H9 (cell line): ENCODE data around the gene NEDD4L. TPM values are rescaled to one million over a fixed set of nuclear protein-coding genes. Genes with fewer than 3 reads are reported as not detected.

Source experiments
- DNase-seq: peaks from one replicate; pipeline ENCODE4 v3.0.0-alpha.2; 2017
- H2AFZ ChIP-seq: one replicate; pipeline ENCODE4 v1.6.1; 2013; ENCODE audit warnings: mild to moderate bottlenecking, low read length, control low read depth, moderate library complexity
- H2AK5ac ChIP-seq: 2 replicates; pipeline ENCODE4 v1.6.1; 2013; ENCODE audit warnings: low read length, control low read depth, mixed read lengths; ENCODE audit not compliant: insufficient read length
- H2BK120ac ChIP-seq: one replicate; pipeline ENCODE4 v1.6.1; 2013; ENCODE audit warnings: low read depth, mild to moderate bottlenecking, low read length, control low read depth, inconsistent platforms; ENCODE audit not compliant: poor library complexity, severe bottlenecking
- H2BK12ac ChIP-seq: 2 replicates; pipeline ENCODE4 v1.6.1; 2013; ENCODE audit warnings: low read length, control low read depth, mixed read lengths, low read depth; ENCODE audit not compliant: insufficient read length
- H2BK15ac ChIP-seq: 2 replicates; pipeline ENCODE4 v1.6.1; 2013; ENCODE audit warnings: low read depth, low read length, control low read depth
- H2BK20ac ChIP-seq: one replicate; pipeline ENCODE4 v1.6.1; 2013; ENCODE audit warnings: low read depth, mild to moderate bottlenecking, low read length, control low read depth, inconsistent platforms; ENCODE audit not compliant: poor library complexity, severe bottlenecking
- H2BK5ac ChIP-seq: 2 replicates; pipeline ENCODE4 v1.6.1; 2013; ENCODE audit warnings: low read length, control low read depth, mixed read lengths; ENCODE audit not compliant: insufficient read length
- H3K14ac ChIP-seq: 2 replicates; pipeline ENCODE4 v1.6.1; 2013; ENCODE audit warnings: low read length, control low read depth; ENCODE audit not compliant: insufficient read depth
- H3K18ac ChIP-seq: 2 replicates; pipeline ENCODE4 v1.6.1; 2013; ENCODE audit warnings: low read depth, mild to moderate bottlenecking, mixed read lengths, low read length, control low read depth; ENCODE audit not compliant: insufficient read length
- H3K23ac ChIP-seq: 2 replicates; pipeline ENCODE4 v1.6.1; 2013; ENCODE audit warnings: low read length, control low read depth, mixed read lengths, low read depth; ENCODE audit not compliant: insufficient read length
- H3K23me2 ChIP-seq: 2 replicates; pipeline ENCODE4 v1.6.1; 2013; ENCODE audit warnings: low read depth, mild to moderate bottlenecking, mixed read lengths, low read length, control low read depth; ENCODE audit not compliant: insufficient read length, poor library complexity, severe bottlenecking
- H3K27ac ChIP-seq: 2 replicates; pipeline ENCODE4 v1.5.1; 2013; ENCODE audit warnings: low read length, control low read depth, mixed read lengths, low read depth; ENCODE audit not compliant: insufficient read length
- H3K27me3 ChIP-seq: 2 replicates; pipeline ENCODE4 v1.6.1; 2013; ENCODE audit warnings: low read length, control low read depth, inconsistent platforms; ENCODE audit not compliant: insufficient read depth
- H3K4ac ChIP-seq: 2 replicates; pipeline ENCODE4 v1.6.1; 2013; ENCODE audit warnings: low read depth, mild to moderate bottlenecking, control low read depth, inconsistent platforms, low read length, moderate library complexity
- H3K4me1 ChIP-seq: 2 replicates; pipeline ENCODE4 v1.6.1; 2013; ENCODE audit warnings: low read length, control low read depth, inconsistent platforms; ENCODE audit not compliant: insufficient read depth
- H3K4me2 ChIP-seq: 2 replicates; pipeline ENCODE4 v1.6.1; 2013; ENCODE audit warnings: low read length, control low read depth, mixed read lengths; ENCODE audit not compliant: insufficient read length, insufficient read depth
- H3K56ac ChIP-seq: 2 replicates; pipeline ENCODE4 v1.6.1; 2013; ENCODE audit warnings: low read depth, mild to moderate bottlenecking, mixed read lengths, low read length, control low read depth; ENCODE audit not compliant: insufficient read length
- H3K79me1 ChIP-seq: 2 replicates; pipeline ENCODE4 v1.6.1; 2013; ENCODE audit warnings: low read depth, mild to moderate bottlenecking, moderate library complexity, low read length, control low read depth, inconsistent platforms; ENCODE audit not compliant: insufficient read depth, poor library complexity, severe bottlenecking
- H3K79me2 ChIP-seq: 2 replicates; pipeline ENCODE4 v1.6.1; 2013; ENCODE audit warnings: low read length, control low read depth, inconsistent platforms; ENCODE audit not compliant: insufficient read depth
- H3K9ac ChIP-seq: 2 replicates; pipeline ENCODE4 v1.6.1; 2013; ENCODE audit warnings: low read length, control low read depth, mixed read lengths; ENCODE audit not compliant: insufficient read length; ENCODE audit errors: extremely low read depth
- H3K9me3 ChIP-seq: one replicate; pipeline ENCODE4 v1.6.1; 2013; ENCODE audit warnings: low read depth, low read length, inconsistent platforms; ENCODE audit not compliant: control insufficient read depth
- H3T11ph ChIP-seq: one replicate; pipeline ENCODE4 v1.6.1; 2013; ENCODE audit warnings: mild to moderate bottlenecking, low read length, control low read depth, inconsistent platforms
- H4K20me1 ChIP-seq: one replicate; pipeline ENCODE4 v1.6.1; 2013; ENCODE audit not compliant: control insufficient read depth, insufficient read length, insufficient read depth
- H4K5ac ChIP-seq: 2 replicates; pipeline ENCODE4 v1.6.1; 2013; ENCODE audit warnings: low read depth, mild to moderate bottlenecking, mixed read lengths, low read length, control low read depth; ENCODE audit not compliant: insufficient read length
- H4K8ac ChIP-seq: replicated peaks from 2 replicates; pipeline ENCODE4 v1.6.1; 2013; ENCODE audit warnings: low read length, control low read depth, mixed read lengths, low read depth; ENCODE audit not compliant: insufficient read length
- H4K91ac ChIP-seq: 2 replicates; pipeline ENCODE4 v1.6.1; 2013; ENCODE audit warnings: low read depth, mild to moderate bottlenecking, moderate library complexity, mixed read lengths, low read length, control low read depth; ENCODE audit not compliant: insufficient read length
- H3K27ac Mint-ChIP-seq, 3 experiments: 2 replicates in 2 of 3; 3 replicates in 1 of 3; pipeline ENCODE4 v1.8.0; 2020 to 2021; ENCODE audit warnings: mixed read lengths in 3 of 3, mild to moderate bottlenecking in 1 of 3, moderate library complexity in 1 of 3
- H3K27me3 Mint-ChIP-seq: 2 replicates; pipeline ENCODE4 v1.8.0; 2021; ENCODE audit warnings: low read depth, mild to moderate bottlenecking, moderate library complexity, mixed read lengths
- H3K36me3 Mint-ChIP-seq, 3 experiments: 2 replicates in 2 of 3; 3 replicates in 1 of 3; pipeline ENCODE4 v1.8.0; 2020 to 2021; ENCODE audit warnings: low read depth in 3 of 3, mixed read lengths in 3 of 3; ENCODE audit not compliant: insufficient read depth in 1 of 3
- H3K4me1 Mint-ChIP-seq, 2 experiments: 2 replicates each; pipeline ENCODE4 v1.8.0; 2020; ENCODE audit warnings: mixed read lengths in 2 of 2
- H3K4me3 Mint-ChIP-seq, 2 experiments: 2 replicates in 1 of 2; 3 replicates in 1 of 2; pipeline ENCODE4 v1.8.0; 2020 to 2021; ENCODE audit warnings: mild to moderate bottlenecking in 2 of 2, mixed read lengths in 2 of 2, moderate library complexity in 1 of 2
- H3K9me3 Mint-ChIP-seq, 2 experiments: 2 replicates in 1 of 2; 3 replicates in 1 of 2; pipeline ENCODE4 v1.8.0; 2020; ENCODE audit warnings: mild to moderate bottlenecking in 2 of 2, mixed read lengths in 2 of 2, moderate library complexity in 1 of 2
- CTCF ChIP-seq: fragments of 200-600 bp; sonication (generic); conservative IDR thresholded peaks from 3 replicates; pipeline ENCODE4 v1.8.0; 2021; ENCODE audit warnings: antibody characterized with exemption, mild to moderate bottlenecking
- WGBS: extraction: QIAGEN DNeasy Blood & Tissue Kit; methylation state at CpG from one replicate; pipeline ENCODE4 v1.1.7; 2013; ENCODE audit warnings: missing lambda C conversion rate, low lambda C conversion rate, mixed read lengths; ENCODE audit not compliant: insufficient read length; ENCODE audit errors: extremely low coverage; 5-methylcytosine and 5-hydroxymethylcytosine counted together
- total RNA-seq: library from RNA; stranded (reverse); gene quantifications from 2 replicates; pipeline ENCODE4 v1.2.1, GENCODE V29; 2021

The NEDD4L gene
- total RNA-seq, 1 experiment from 2014 or later, result 76.3 TPM

- no peak overlapping the region for H4K91ac ChIP-seq
- H2BK5ac ChIP-seq, result no peak overlapping the region
- no peaks in the 10 kb centered on the region for H3K27me3 ChIP-seq
- no CpG with 5 or more reads among the region's 2 CpGs for WGBS
- Mint-ChIP-seq H3K27me3 (peaks cover 4% of the 10 kb centered on the region), H3K27ac (no peak overlapping the region), H3K4me1 (no peaks in the 10 kb centered on the region), H3K36me3 (no peaks in the 10 kb centered on the region), H3K4me3 (no peak overlapping the region), H3K9me3 (no peaks in the 10 kb centered on the region)
- H3K79me1 ChIP-seq, result no peaks in the 10 kb centered on the region
- TF ChIP-seq CTCF, result no peak
- no peak overlapping the region for H3K4me2 ChIP-seq
- H4K5ac ChIP-seq, result no peak overlapping the region
- no peak overlapping the region for H3K4ac ChIP-seq
- H4K8ac ChIP-seq, result no peak overlapping the region
- no peak overlapping the region for H2BK15ac ChIP-seq
- H2BK20ac ChIP-seq, result no peak overlapping the region
- H3K23ac ChIP-seq, result no peak overlapping the region
- H3K27ac ChIP-seq, result no peak overlapping the region
- no peak overlapping the region for H3K14ac ChIP-seq
- H2BK120ac ChIP-seq, result no peak overlapping the region
- no peak overlapping the region for H3K56ac ChIP-seq
- H3K79me2 ChIP-seq, result no peaks in the 10 kb centered on the region
- H3K23me2 ChIP-seq, result no peaks in the 10 kb centered on the region
- no peaks in the 10 kb centered on the region for H3K4me1 ChIP-seq
- H3T11ph ChIP-seq, result no peak overlapping the region
- no peaks in the 10 kb centered on the region for H4K20me1 ChIP-seq
- no peaks in the 10 kb centered on the region for H3K9me3 ChIP-seq
- DNase-seq, result no peak
- no peak overlapping the region for H2AK5ac ChIP-seq
- no peak overlapping the region for H2AFZ ChIP-seq
- no peak overlapping the region for H3K9ac ChIP-seq
- no peak overlapping the region for H2BK12ac ChIP-seq
- H3K18ac ChIP-seq, result no peak overlapping the region
Measured at GRCh38 chr18:58034370-58034769, 9.7 kb upstream of the NEDD4L start.
